ENCODE results near the gene RYR2. TPM values are rescaled to one million over a fixed set of nuclear protein-coding genes. Genes with fewer than 3 reads are reported as not detected.

Gene RYR2
- total and polyA plus RNA-seq, 2 of the 8 experiments (the other 6 are each of a cell fraction or from before 2014, with no cell fraction given): 1.3 to 4.4 TPM

- Histone ChIP-seq H2BK120ac (replicated peaks; ENCODE audit: low read depth, low read length) (no peak overlapping the region), H3K4ac (replicated peaks; ENCODE audit: insufficient read length, low read depth, low read length) (no peak overlapping the region), H4K5ac (ENCODE audit: insufficient read length, low read depth, low read length) (no peak overlapping the region), H3K27me3 (replicated peaks in 1 of 4; ENCODE audit: control insufficient read depth in 3 of 4, extremely low read depth in 1 of 4, insufficient read depth in 3 of 4, low read length in 3 of 4) (no peaks in the 10 kb centered on the region), H3K23me2 (ENCODE audit: low read depth, low read length) (no peaks in the 10 kb centered on the region), H3K14ac (ENCODE audit: insufficient read length) (no peak overlapping the region), H3K79me2 (ENCODE audit: control insufficient read depth in 1 of 2, insufficient read depth in 2 of 2, low read length in 2 of 2) (no peaks in the 10 kb centered on the region; a peak in 1 of 4 replicates), H2BK15ac (ENCODE audit: low read length) (no peak overlapping the region), H2BK12ac (ENCODE audit: low read depth, low read length) (no peak overlapping the region), H3K4me3 (ENCODE audit: extremely low read depth in 1 of 4, insufficient read depth in 2 of 4, low read depth in 3 of 4, low read length in 4 of 4) (no peak overlapping the region), H2BK20ac (ENCODE audit: low read length) (no peak overlapping the region), H4K8ac (ENCODE audit: extremely low read depth, insufficient read depth, low read length) (no peak overlapping the region), H3K9ac (replicated peaks in 1 of 4; ENCODE audit: extremely low read depth in 1 of 4, low read depth in 3 of 4, low read length in 3 of 4) (no peak overlapping the region), H3K79me1 (ENCODE audit: low read depth, low read length) (peaks cover 2% of the 10 kb centered on the region; the same call in 1 of the 2 replicates), H2AFZ (ENCODE audit: low read length) (no peak overlapping the region), H3K18ac (ENCODE audit: extremely low read depth, low read length) (no peak overlapping the region), H3K9me3 (ENCODE audit: insufficient read depth in 2 of 2, low read depth in 1 of 2, low read length in 1 of 2) (no peaks in the 10 kb centered on the region), H2AK5ac (ENCODE audit: low read depth, low read length) (no peak overlapping the region), H3K23ac (ENCODE audit: insufficient read length) (no peak overlapping the region), H3K56ac (replicated peaks; ENCODE audit: insufficient read length, low read depth, low read length) (no peak overlapping the region), H3K27ac (ENCODE audit: low read depth, low read length) (no peak overlapping the region), H3K36me3 (ENCODE audit: control insufficient read depth in 2 of 4, insufficient read depth in 4 of 4, low read length in 3 of 4) (no peaks in the 10 kb centered on the region), H2BK5ac (ENCODE audit: low read depth, low read length) (no peak overlapping the region), H4K20me1 (replicated peaks in 1 of 2; ENCODE audit: control insufficient read depth in 1 of 2, insufficient read depth in 2 of 2, low read length in 2 of 2) (no peaks in the 10 kb centered on the region), H4K91ac (replicated peaks; ENCODE audit: insufficient read length, low read length) (no peak overlapping the region), H3K4me1 (replicated peaks in 1 of 4; ENCODE audit: control insufficient read depth in 3 of 4, insufficient read depth in 4 of 4, low read length in 3 of 4) (peaks cover 0 to 10% (median 1%) of the 10 kb centered on the region in 4 experiments; a peak in 3 of 7 replicates), H3K4me2 (ENCODE audit: insufficient read depth in 1 of 2, low read depth in 2 of 2, low read length in 2 of 2) (no peak overlapping the region)
- FAIRE-seq (no peak), DNase-seq (ENCODE audit: low read depth in 1 of 2, low spot score in 2 of 2) (no peak)
- 73% methylated on average over 5 of the region's 5 CpGs; no CpG with 5 or more reads in 1 of the 2 experiments for WGBS, 2 experiments (ENCODE audit: extremely low coverage in 1 of 2, insufficient coverage in 1 of 2, insufficient read length in 1 of 2, insufficient replicate concordance in 2 of 2, low coverage in 1 of 2, low lambda C conversion rate in 2 of 2, missing lambda C conversion rate in 1 of 2)
- ChIA-PET POLR2A (ENCODE audit: partially characterized antibody) (interaction anchor here (1.6 kb wide), 1 partner anchor 21 kb away, joined by 3 read pairs; no protein-coding TSS in a partner anchor), CTCF (ENCODE audit: partially characterized antibody) (interaction anchor here (1.1 to 1.4 kb wide), 3 partner anchors 11 to 346 kb away, joined by 3 to 6 read pairs (median 3); no protein-coding TSS in a partner anchor)
- no peak for TF ChIP-seq NRF1 (IDR thresholded peaks at IDR 0.05; ENCODE audit: low read depth, low read length)
- no peak for TF ChIP-seq CBX5 (IDR thresholded peaks at IDR 0.05; ENCODE audit: low read depth, low read length)
- TF ChIP-seq POLR2A (IDR thresholded peaks at IDR 0.05; ENCODE audit: control extremely low read depth in 1 of 2, low read depth in 2 of 2, low read length in 2 of 2): no peak
- no peak for TF ChIP-seq KDM5A (IDR thresholded peaks at IDR 0.05; ENCODE audit: low read length)
- TF ChIP-seq TCF12 (IDR thresholded peaks at IDR 0.05; ENCODE audit: low read depth, low read length): no peak
- TF ChIP-seq SIRT6 (IDR thresholded peaks at IDR 0.05; ENCODE audit: low read length): no peak
- TF ChIP-seq TAF7 (optimal IDR thresholded peaks at IDR 0.05; ENCODE audit: borderline replicate concordance, low read depth, low read length): no peak
- no peak for TF ChIP-seq POLR2AphosphoS5 (IDR thresholded peaks at IDR 0.05; ENCODE audit: low read depth, low read length)
- no peak for TF ChIP-seq MAX (IDR thresholded peaks at IDR 0.05)
- no peak for TF ChIP-seq SP4 (IDR thresholded peaks at IDR 0.05; ENCODE audit: low read length)
- no peak for TF ChIP-seq GTF2F1 (IDR thresholded peaks at IDR 0.05; ENCODE audit: borderline replicate concordance, low read depth, low read length)
- TF ChIP-seq BCL11A (IDR thresholded peaks at IDR 0.05; ENCODE audit: low read depth in 2 of 2, low read length in 2 of 2): no peak
- TF ChIP-seq MAFK (IDR thresholded peaks at IDR 0.05; ENCODE audit: low read depth, low read length): no peak
- no peak for TF ChIP-seq FOSL1 (IDR thresholded peaks at IDR 0.05; ENCODE audit: insufficient read depth, low read depth, low read length)
- TF ChIP-seq SP2 (IDR thresholded peaks at IDR 0.05; ENCODE audit: low read length): no peak
- TF ChIP-seq JUN (IDR thresholded peaks at IDR 0.05; ENCODE audit: low read depth, low read length): no peak
These were observed 63.8 kb downstream of the RYR2 start for GRCh38 chr1:237105826-237106225.
